Calu3 (cell line): ENCODE measurements around the gene SLC7A5. TPM values are rescaled to one million over a fixed set of nuclear protein-coding genes. Genes with fewer than 3 reads are reported as not detected.

Experiments used
- BruUV-seq: library from RNA; stranded (reverse); fragments of 400-500 nt; replicated peaks from 2 replicates; lab custom pipeline; 2021; lab: Mats Ljungman, UMichigan
- CTCF ChIA-PET: fragments of 300-600 bp; sonication (Branson Sonifier 250); formaldehyde crosslinking; loops from one replicate; lab custom pipeline; 2022; ENCODE audit warnings: antibody characterized with exemption; lab: Charles Lee
- DNase-seq: peaks from one replicate; pipeline ENCODE4 v3.0.0; 2022
- H3K27ac Mint-ChIP-seq: one replicate; pipeline ENCODE4 v1.8.0; 2022; ENCODE audit warnings: mixed read lengths; ENCODE audit not compliant: unreplicated experiment
- H3K27me3 Mint-ChIP-seq: one replicate; pipeline ENCODE4 v1.8.0; 2022; ENCODE audit warnings: mixed read lengths; ENCODE audit not compliant: unreplicated experiment
- H3K36me3 Mint-ChIP-seq: one replicate; pipeline ENCODE4 v1.8.0; 2022; ENCODE audit warnings: mild to moderate bottlenecking, moderate library complexity, mixed read lengths; ENCODE audit not compliant: insufficient read depth, unreplicated experiment
- H3K4me1 Mint-ChIP-seq: one replicate; pipeline ENCODE4 v1.8.0; 2022; ENCODE audit warnings: mild to moderate bottlenecking, low read depth, mixed read lengths; ENCODE audit not compliant: unreplicated experiment
- H3K4me3 Mint-ChIP-seq: one replicate; pipeline ENCODE4 v1.8.0; 2022; ENCODE audit warnings: mild to moderate bottlenecking, low read depth, moderate library complexity, mixed read lengths; ENCODE audit not compliant: unreplicated experiment
- H3K9me3 Mint-ChIP-seq: one replicate; pipeline ENCODE4 v1.8.0; 2022; ENCODE audit warnings: low read depth, mixed read lengths; ENCODE audit not compliant: unreplicated experiment
- intact Hi-C: fragments of 100-400 bp; cut with micrococcal nuclease; formaldehyde crosslinking; loops from one replicate; pipeline ENCODE4 v1.10.0; 2022; ENCODE audit not compliant: unreplicated experiment
- total RNA-seq: library from RNA; stranded (reverse); gene quantifications from 2 replicates; pipeline ENCODE4 v1.2.3, GENCODE V29; 2022
- TF ChIP-seq, protein P1 (sequence below): fragments of 200-600 bp; IDR thresholded peaks from one replicate; pipeline ENCODE4 v1.8.0; 2022; ENCODE audit warnings: antibody characterized with exemption; ENCODE audit not compliant: unreplicated experiment

Gene SLC7A5
- total RNA-seq, 1 experiment from 2014 or later = 501 TPM

DNA sequence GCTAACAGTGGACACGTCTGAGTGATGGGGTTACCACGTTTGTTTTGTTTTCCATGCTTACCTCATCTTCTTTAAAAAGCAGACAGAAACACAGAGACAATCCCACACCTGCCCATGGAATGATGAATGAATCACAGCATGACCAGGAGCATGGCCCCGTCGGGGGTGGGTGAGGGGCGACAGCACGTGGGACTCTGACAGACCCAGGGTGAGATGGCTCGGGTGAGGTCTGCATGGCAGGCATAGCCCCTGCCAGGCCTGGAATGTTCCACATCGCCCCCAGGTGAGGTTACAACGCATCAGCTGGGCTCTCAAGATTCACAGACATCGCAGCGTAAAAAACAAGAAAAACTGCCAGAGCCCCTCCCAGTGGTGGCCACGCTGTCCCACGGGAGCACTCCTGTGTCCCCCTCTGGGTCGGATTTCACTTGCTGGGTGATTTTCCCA, 18.1 kb downstream of the SLC7A5 start:
- H3K4me1 Mint-ChIP-seq = peaks cover 57% of the 10 kb centered on the region
- no peaks in the 10 kb centered on the region for H3K27me3 Mint-ChIP-seq
- H3K9me3 Mint-ChIP-seq = no peaks in the 10 kb centered on the region
- DNase-seq = no peak
- peak overlapping the region; percentile 89 for H3K27ac Mint-ChIP-seq
- TF ChIP-seq, protein P1, sequence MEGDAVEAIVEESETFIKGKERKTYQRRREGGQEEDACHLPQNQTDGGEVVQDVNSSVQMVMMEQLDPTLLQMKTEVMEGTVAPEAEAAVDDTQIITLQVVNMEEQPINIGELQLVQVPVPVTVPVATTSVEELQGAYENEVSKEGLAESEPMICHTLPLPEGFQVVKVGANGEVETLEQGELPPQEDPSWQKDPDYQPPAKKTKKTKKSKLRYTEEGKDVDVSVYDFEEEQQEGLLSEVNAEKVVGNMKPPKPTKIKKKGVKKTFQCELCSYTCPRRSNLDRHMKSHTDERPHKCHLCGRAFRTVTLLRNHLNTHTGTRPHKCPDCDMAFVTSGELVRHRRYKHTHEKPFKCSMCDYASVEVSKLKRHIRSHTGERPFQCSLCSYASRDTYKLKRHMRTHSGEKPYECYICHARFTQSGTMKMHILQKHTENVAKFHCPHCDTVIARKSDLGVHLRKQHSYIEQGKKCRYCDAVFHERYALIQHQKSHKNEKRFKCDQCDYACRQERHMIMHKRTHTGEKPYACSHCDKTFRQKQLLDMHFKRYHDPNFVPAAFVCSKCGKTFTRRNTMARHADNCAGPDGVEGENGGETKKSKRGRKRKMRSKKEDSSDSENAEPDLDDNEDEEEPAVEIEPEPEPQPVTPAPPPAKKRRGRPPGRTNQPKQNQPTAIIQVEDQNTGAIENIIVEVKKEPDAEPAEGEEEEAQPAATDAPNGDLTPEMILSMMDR = no peak
- CTCF ChIA-PET = interaction anchor here (0.8 to 3.3 kb wide), 2 partner anchors 20 to 71 kb away, joined by 9 to 27 read pairs; no protein-coding TSS in a partner anchor
- H3K36me3 Mint-ChIP-seq = peaks cover 100% of the 10 kb centered on the region
- intact Hi-C loops = loop anchor here (5.0 kb wide), 1 partner anchor 74 kb away; no protein-coding TSS in a partner anchor
- BruUV-seq = no TSS peak
- H3K4me3 Mint-ChIP-seq = peak overlapping the region; percentile 54

DNA sequence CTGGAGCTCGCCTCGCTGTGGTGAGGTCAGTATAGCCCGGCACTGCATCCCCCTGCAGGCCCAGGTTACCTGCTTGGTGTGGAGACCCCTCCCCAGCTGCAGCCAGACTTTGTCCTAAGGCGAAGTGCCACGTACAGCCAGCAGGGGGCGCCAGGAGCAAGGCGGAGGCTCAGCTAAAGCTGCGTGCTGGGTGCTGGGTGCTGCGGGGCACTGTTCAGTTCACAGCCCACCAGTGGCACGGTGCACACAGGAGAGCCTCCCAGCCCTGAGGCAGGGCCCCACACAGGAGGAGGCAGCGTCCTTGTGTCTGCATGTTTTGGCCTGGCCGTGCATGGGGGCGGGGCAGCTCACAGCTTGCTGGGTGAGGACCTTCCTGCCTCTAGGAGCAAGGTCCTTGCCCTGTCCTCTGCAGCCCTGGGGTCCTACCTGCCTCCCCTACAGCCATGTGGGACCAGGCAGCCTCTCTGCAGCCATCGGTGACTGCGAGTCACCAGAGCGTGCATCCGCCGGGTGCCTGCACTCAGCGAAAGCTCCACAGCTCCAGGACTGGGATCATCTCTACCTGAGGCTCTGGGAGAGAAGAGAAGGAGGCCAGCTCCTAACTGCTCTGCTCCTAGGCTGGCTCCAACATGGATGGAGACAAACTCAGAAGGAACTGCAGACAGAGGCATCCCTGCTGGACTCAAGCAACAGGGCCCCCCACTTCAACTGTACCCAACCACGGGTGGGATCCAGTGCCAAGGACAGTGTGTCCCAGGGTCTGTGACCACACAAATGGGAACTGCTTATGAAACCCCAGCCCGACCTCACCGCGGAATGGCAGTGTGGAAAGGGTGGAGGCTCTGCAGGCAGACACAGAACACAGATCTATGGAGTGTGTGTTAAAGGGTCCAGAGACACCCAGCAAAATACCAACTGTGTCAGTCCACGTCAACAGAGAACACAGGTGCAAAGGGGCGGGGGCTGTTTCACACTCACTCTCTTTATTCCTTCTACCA, 19.0 kb downstream of the SLC7A5 start:
- no TSS peak for BruUV-seq
- H3K4me3 Mint-ChIP-seq = peak overlapping the region; percentile 54
- peak overlapping the region; percentile 89 for H3K27ac Mint-ChIP-seq
- TF ChIP-seq, protein P1 = peak; percentile 100
- peak; percentile 79 for DNase-seq
- H3K27me3 Mint-ChIP-seq = no peaks in the 10 kb centered on the region
- CTCF ChIA-PET = interaction anchor here (0.8 to 3.3 kb wide), 3 partner anchors 21 to 71 kb away, joined by 9 to 27 read pairs (median 9); no protein-coding TSS in a partner anchor
- H3K4me1 Mint-ChIP-seq = peaks cover 49% of the 10 kb centered on the region
- peaks cover 100% of the 10 kb centered on the region for H3K36me3 Mint-ChIP-seq
- no peaks in the 10 kb centered on the region for H3K9me3 Mint-ChIP-seq
- intact Hi-C loops = loop anchor here (1.0 to 5.0 kb wide), 2 partner anchors 21 to 73 kb away; no protein-coding TSS in a partner anchor

DNA sequence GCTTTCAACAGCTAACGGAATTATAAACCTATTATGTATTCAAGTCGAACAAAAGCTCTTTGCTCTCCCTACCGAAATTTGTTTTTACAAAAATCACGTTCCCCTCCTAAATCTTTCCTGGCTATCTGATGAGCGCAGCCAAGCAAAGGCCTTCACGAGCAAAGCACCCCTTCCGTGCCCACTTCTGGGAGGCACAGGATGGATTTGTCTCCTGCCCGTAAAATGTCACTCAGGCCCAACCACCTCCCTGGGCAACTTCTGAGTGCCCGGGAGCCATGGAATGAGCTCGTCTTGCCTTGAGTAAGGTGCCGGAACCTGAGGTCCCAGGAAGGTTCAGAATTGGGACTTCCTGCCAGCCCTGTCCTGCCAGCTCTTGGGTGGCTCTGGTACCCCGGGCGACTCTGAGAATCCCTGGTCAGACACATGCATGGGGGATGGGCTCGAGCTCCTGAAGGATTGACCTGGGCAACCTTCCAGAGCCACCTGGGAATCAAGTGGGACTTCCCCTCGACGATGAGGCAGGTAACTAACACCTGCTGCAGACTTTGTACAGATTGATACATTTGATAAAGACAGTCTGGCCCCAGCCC, 19.8 kb downstream of the SLC7A5 start:
- H3K36me3 Mint-ChIP-seq = peaks cover 99% of the 10 kb centered on the region
- DNase-seq = no peak
- peaks cover 41% of the 10 kb centered on the region for H3K4me1 Mint-ChIP-seq
- peak overlapping the region; percentile 70 for H3K27ac Mint-ChIP-seq
- CTCF ChIA-PET = interaction anchor here (2.4 to 3.3 kb wide), 2 partner anchors 21 to 71 kb away, joined by 9 to 27 read pairs; no protein-coding TSS in a partner anchor
- H3K27me3 Mint-ChIP-seq = no peaks in the 10 kb centered on the region
- H3K9me3 Mint-ChIP-seq = no peaks in the 10 kb centered on the region
- BruUV-seq = no TSS peak
- TF ChIP-seq, protein P1 = no peak
- no peak overlapping the region for H3K4me3 Mint-ChIP-seq
- intact Hi-C loops = loop anchor here (1.0 to 5.0 kb wide), 2 partner anchors 22 to 72 kb away; no protein-coding TSS in a partner anchor

DNA sequence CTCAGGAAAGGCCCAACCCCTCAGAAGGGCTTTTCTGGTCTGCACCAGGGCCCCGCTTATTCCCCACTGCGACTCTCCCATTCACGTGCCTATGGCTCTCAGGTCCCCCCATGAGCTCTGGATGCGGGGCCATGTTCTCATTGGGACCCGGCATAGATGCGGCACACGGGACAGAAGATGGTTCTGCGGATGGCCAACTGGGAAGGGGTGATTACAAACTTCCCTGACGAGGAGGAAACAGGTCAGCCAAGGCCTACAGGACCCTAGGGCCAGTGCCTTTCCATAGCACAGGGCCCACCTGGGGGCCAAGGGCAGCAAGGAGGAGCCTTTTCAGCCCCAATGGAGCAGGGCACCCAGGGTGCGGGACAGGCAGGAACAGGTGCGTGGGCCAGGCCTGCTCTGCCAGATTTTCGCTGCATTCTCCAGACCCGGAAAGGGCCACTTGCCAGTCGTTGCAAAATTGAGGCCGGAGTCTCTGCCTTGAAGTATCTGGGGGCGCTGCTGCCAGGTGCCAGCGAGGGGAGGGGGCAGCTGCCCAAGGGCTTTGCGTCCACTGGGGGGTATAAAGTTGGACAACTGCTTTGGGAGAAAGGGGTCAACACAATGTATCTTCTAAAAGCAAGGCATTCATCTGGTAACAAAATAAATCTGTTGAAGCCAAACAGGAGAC, 20.5 kb downstream of the SLC7A5 start:
- TF ChIP-seq, protein P1 = no peak
- CTCF ChIA-PET = interaction anchor here (2.4 to 3.3 kb wide), 2 partner anchors 22 to 70 kb away, joined by 9 to 27 read pairs; no protein-coding TSS in a partner anchor
- no peaks in the 10 kb centered on the region for H3K9me3 Mint-ChIP-seq
- H3K36me3 Mint-ChIP-seq = peaks cover 99% of the 10 kb centered on the region
- BruUV-seq = no TSS peak
- intact Hi-C loops = no loop called here
- DNase-seq = no peak
- H3K27ac Mint-ChIP-seq = peak overlapping the region; percentile 70
- no peaks in the 10 kb centered on the region for H3K27me3 Mint-ChIP-seq
- no peak overlapping the region for H3K4me3 Mint-ChIP-seq
- H3K4me1 Mint-ChIP-seq = peaks cover 37% of the 10 kb centered on the region
